ENCODE measurements around the gene FOCAD.

GRCh38 chr9:20914556-20914955 lies 230.5 kb downstream of the FOCAD start:
- no peak for TF ChIP-seq CTCF (IDR thresholded peaks at IDR 0.05; ENCODE audit: insufficient read depth, low read depth, low read length)
- no peak for TF ChIP-seq EZH2 (IDR thresholded peaks at IDR 0.05; ENCODE audit: insufficient read depth, low read length)
